OCI-LY7 (cell line): ENCODE measurements around the gene KRT24.

Source experiments
- CTCF ChIP-seq: fragments of 200-600 bp; sonication (generic); conservative IDR thresholded peaks from 2 replicates; pipeline ENCODE4 v1.5.1; 2014; ENCODE audit warnings: mild to moderate bottlenecking, antibody characterized with exemption, low read length, moderate library complexity, mixed read lengths
- EZH2phosphoT487 ChIP-seq: fragments of 200-600 bp; sonication (generic); IDR thresholded peaks from 2 replicates; pipeline ENCODE4 v1.6.1; 2018; ENCODE audit warnings: low read depth, borderline replicate concordance, mild to moderate bottlenecking, mixed run types, antibody characterized with exemption, low read length, moderate library complexity, mixed read lengths

- TF ChIP-seq CTCF, result no peak
- no peak for TF ChIP-seq EZH2phosphoT487
Measured at GRCh38 chr17:40702271-40702670, 1.3 kb downstream of the KRT24 start.
